PC-3 (cell line): ENCODE data around the gene RTKN.

Source experiments
- CTCF ChIP-seq: fragments of 300-600 bp; sonication (generic); conservative IDR thresholded peaks from 2 replicates; pipeline ENCODE4 v1.5.1; 2017; ENCODE audit warnings: antibody characterized with exemption, low read depth, mild to moderate bottlenecking, low read length
- EZH2 ChIP-seq: fragments of 300-600 bp; sonication (generic); IDR thresholded peaks from one replicate; pipeline ENCODE4 v1.6.1; 2017; ENCODE audit warnings: antibody characterized with exemption, mild to moderate bottlenecking, low read length; ENCODE audit not compliant: unreplicated experiment

- TF ChIP-seq EZH2 (no peak), CTCF (no peak)
These were observed 15.4 kb upstream of the RTKN start for GRCh38 chr2:74457129-74457548.
